Measurements from ENCODE around the gene SLC12A8.

- TF ChIP-seq CTCF (IDR thresholded peaks at IDR 0.05): no peak
- TF ChIP-seq EP300 (IDR thresholded peaks at IDR 0.05): no peak
Measured at GRCh38 chr3:125175295-125176078, 37.1 kb downstream of the SLC12A8 start.

All from stomach (tissue), 4 donors.